ENCODE data around the gene ZNF80. TPM values are rescaled to one million over a fixed set of nuclear protein-coding genes. Genes with fewer than 3 reads are reported as not detected.

Gene ZNF80
- total and polyA plus RNA-seq, 2 donors (not counting 3 experiments of a cell fraction or from before 2014, with no cell fraction given): not detected

- FAIRE-seq (no peak), DNase-seq (ENCODE audit: low read depth, low spot score) (no peak)
- H4K20me1 ChIP-seq (replicated peaks; ENCODE audit: control insufficient read depth, extremely low read depth, insufficient read depth, low read length): no peaks in the 10 kb centered on the region
- no peaks in the 10 kb centered on the region for H3K9me3 ChIP-seq (replicated peaks; ENCODE audit: control insufficient read depth, insufficient read depth, low read length)
- no peaks in the 10 kb centered on the region for H3K4me1 ChIP-seq (ENCODE audit: control insufficient read depth, extremely low read depth, insufficient read depth, low read length)
- H3K27me3 ChIP-seq (ENCODE audit: control insufficient read depth in 2 of 2, insufficient read depth in 2 of 2, low read length in 2 of 2): no peaks in the 10 kb centered on the region
- no peak overlapping the region for H3K9ac ChIP-seq (replicated peaks; ENCODE audit: extremely low read depth, insufficient read depth, low read length)
- ChIA-PET POLR2A (no interaction called here), CTCF (interaction anchor here (1.0 kb wide), 1 partner anchor 16 kb away, joined by 4 read pairs; the partner anchor contains the start of gene DRD3)
- H3K27ac ChIP-seq (ENCODE audit: insufficient read depth, low read depth, low read length): no peak overlapping the region
- H3K4me2 ChIP-seq (ENCODE audit: insufficient read depth, low read length): no peak overlapping the region
- no peak overlapping the region for H2AFZ ChIP-seq (ENCODE audit: low read depth, low read length)
- no peaks in the 10 kb centered on the region for H3K9me1 ChIP-seq (replicated peaks; ENCODE audit: control insufficient read depth, extremely low read depth, insufficient read depth, low read length)
- intact Hi-C loops (cut with micrococcal nuclease): no loop called here
- TF ChIP-seq GATA2 (IDR thresholded peaks at IDR 0.05; ENCODE audit: insufficient read depth, insufficient read length, low read depth, low read length): no peak
- H3K4me3 ChIP-seq (replicated peaks in 1 of 3; ENCODE audit: insufficient read depth in 1 of 3, low read depth in 1 of 3, low read length in 3 of 3): no peak overlapping the region
- no peaks in the 10 kb centered on the region for H3K79me2 ChIP-seq (ENCODE audit: control insufficient read depth, insufficient read depth, low read length)
- no peaks in the 10 kb centered on the region for H3K36me3 ChIP-seq (ENCODE audit: control insufficient read depth in 2 of 2, extremely low read depth in 1 of 2, insufficient read depth in 2 of 2, low read length in 2 of 2)
- BruUV-seq (replicated peaks): no TSS peak
- dilution Hi-C loops (cut with MboI; ENCODE audit: extremely low pct_ligation_motif_present, low sequenced_read_pairs): no loop called here
Observed at GRCh38 chr3:114194750-114195149, 42.6 kb downstream of the ZNF80 start.

GRCh38 chr3:114192136-114192535 lies 45.2 kb downstream of the ZNF80 start:
- H3K27me3 ChIP-seq (ENCODE audit: control insufficient read depth in 2 of 2, insufficient read depth in 2 of 2, low read length in 2 of 2): peaks cover 0 to 3% of the 10 kb centered on the region in 2 experiments
- no TSS peak for BruUV-seq (replicated peaks)
- no peaks in the 10 kb centered on the region for H3K9me3 ChIP-seq (replicated peaks; ENCODE audit: control insufficient read depth, insufficient read depth, low read length)
- intact Hi-C loops (cut with micrococcal nuclease) (no loop called here), dilution Hi-C loops (cut with MboI; ENCODE audit: extremely low pct_ligation_motif_present, low sequenced_read_pairs) (no loop called here)
- no peaks in the 10 kb centered on the region for H3K4me1 ChIP-seq (ENCODE audit: control insufficient read depth, extremely low read depth, insufficient read depth, low read length)
- no peak overlapping the region for H3K4me2 ChIP-seq (ENCODE audit: insufficient read depth, low read length)
- H4K20me1 ChIP-seq (replicated peaks; ENCODE audit: control insufficient read depth, extremely low read depth, insufficient read depth, low read length): no peaks in the 10 kb centered on the region
- no peak overlapping the region for H3K9ac ChIP-seq (replicated peaks; ENCODE audit: extremely low read depth, insufficient read depth, low read length)
- DNase-seq (ENCODE audit: low read depth, low spot score) (no peak), FAIRE-seq (no peak)
- H3K79me2 ChIP-seq (ENCODE audit: control insufficient read depth, insufficient read depth, low read length): no peaks in the 10 kb centered on the region
- no peak for TF ChIP-seq FOS (IDR thresholded peaks at IDR 0.05; ENCODE audit: borderline replicate concordance, insufficient read depth, low read length)
- TF ChIP-seq, protein P1, sequence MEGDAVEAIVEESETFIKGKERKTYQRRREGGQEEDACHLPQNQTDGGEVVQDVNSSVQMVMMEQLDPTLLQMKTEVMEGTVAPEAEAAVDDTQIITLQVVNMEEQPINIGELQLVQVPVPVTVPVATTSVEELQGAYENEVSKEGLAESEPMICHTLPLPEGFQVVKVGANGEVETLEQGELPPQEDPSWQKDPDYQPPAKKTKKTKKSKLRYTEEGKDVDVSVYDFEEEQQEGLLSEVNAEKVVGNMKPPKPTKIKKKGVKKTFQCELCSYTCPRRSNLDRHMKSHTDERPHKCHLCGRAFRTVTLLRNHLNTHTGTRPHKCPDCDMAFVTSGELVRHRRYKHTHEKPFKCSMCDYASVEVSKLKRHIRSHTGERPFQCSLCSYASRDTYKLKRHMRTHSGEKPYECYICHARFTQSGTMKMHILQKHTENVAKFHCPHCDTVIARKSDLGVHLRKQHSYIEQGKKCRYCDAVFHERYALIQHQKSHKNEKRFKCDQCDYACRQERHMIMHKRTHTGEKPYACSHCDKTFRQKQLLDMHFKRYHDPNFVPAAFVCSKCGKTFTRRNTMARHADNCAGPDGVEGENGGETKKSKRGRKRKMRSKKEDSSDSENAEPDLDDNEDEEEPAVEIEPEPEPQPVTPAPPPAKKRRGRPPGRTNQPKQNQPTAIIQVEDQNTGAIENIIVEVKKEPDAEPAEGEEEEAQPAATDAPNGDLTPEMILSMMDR (IDR thresholded peaks at IDR 0.05; ENCODE audit: extremely low read depth in 1 of 2, insufficient read depth in 1 of 2, low read depth in 1 of 2, low read length in 2 of 2): no peak
- no peak for TF ChIP-seq MYC (IDR thresholded peaks at IDR 0.05; ENCODE audit: low read depth, low read length)
- no peak for TF ChIP-seq MAX (IDR thresholded peaks at IDR 0.05; ENCODE audit: insufficient read depth, insufficient read length)
- TF ChIP-seq POLR2AphosphoS5 (IDR thresholded peaks at IDR 0.05; ENCODE audit: insufficient read depth, low read depth, low read length): no peak
- TF ChIP-seq GATA2 (IDR thresholded peaks at IDR 0.05; ENCODE audit: insufficient read depth, insufficient read length, low read depth, low read length): no peak
- TF ChIP-seq JUN (IDR thresholded peaks at IDR 0.05; ENCODE audit: borderline replicate concordance, insufficient read depth, insufficient read length, low read depth): no peak
- no peak for TF ChIP-seq EZH2 (IDR thresholded peaks at IDR 0.05; ENCODE audit: borderline replicate concordance, low read depth, low read length, severe bottlenecking)
- TF ChIP-seq POLR2A (IDR thresholded peaks at IDR 0.05; ENCODE audit: low read depth, low read length): no peak
- H3K27ac ChIP-seq (ENCODE audit: insufficient read depth, low read depth, low read length): no peak overlapping the region
- no peak overlapping the region for H3K4me3 ChIP-seq (replicated peaks in 1 of 3; ENCODE audit: insufficient read depth in 1 of 3, low read depth in 1 of 3, low read length in 3 of 3)
- ChIA-PET POLR2A (no interaction called here), CTCF (interaction anchor here (1.3 kb wide), 1 partner anchor 36 kb away, joined by 5 read pairs; no protein-coding TSS in a partner anchor)
- no peak overlapping the region for H2AFZ ChIP-seq (ENCODE audit: low read depth, low read length)
- H3K9me1 ChIP-seq (replicated peaks; ENCODE audit: control insufficient read depth, extremely low read depth, insufficient read depth, low read length): no peaks in the 10 kb centered on the region
- H3K36me3 ChIP-seq (ENCODE audit: control insufficient read depth in 2 of 2, extremely low read depth in 1 of 2, insufficient read depth in 2 of 2, low read length in 2 of 2): no peaks in the 10 kb centered on the region

All from endothelial cell of umbilical vein (primary cell).